PC-9 (cell line): ENCODE data around the gene ARF6.

Experiments used
- CTCF ChIP-seq: fragments of 200-600 bp; sonication (generic); conservative IDR thresholded peaks from 2 replicates; pipeline ENCODE4 v1.6.1; 2017; ENCODE audit warnings: mixed run types, antibody characterized with exemption, mild to moderate bottlenecking, moderate library complexity
- EZH2 ChIP-seq: fragments of 200-600 bp; sonication (generic); IDR thresholded peaks from 2 replicates; pipeline ENCODE4 v1.8.0; 2017; ENCODE audit warnings: antibody characterized with exemption, low read depth

GRCh38 chr14:49880267-49881064 is 12.4 kb upstream of the ARF6 start:
- TF ChIP-seq EZH2, result no peak
- no peak for TF ChIP-seq CTCF
